Thyroid gland (tissue), 4 donors: ENCODE measurements around the gene ABTB2. TPM values are rescaled to one million over a fixed set of nuclear protein-coding genes. Genes with fewer than 3 reads are reported as not detected.

Experiments used
- DNase-seq, 2 donors: peaks; one replicate each; pipeline ENCODE4 v3.0.0-alpha.2; 2019
- H3K27ac ChIP-seq, 3 donors: fragments of 200-600 bp; sonication (generic); 1 replicate in 2 of 3; 2 replicates in 1 of 3; pipeline ENCODE4 v1.5.1; 2016 to 2019; ENCODE audit warnings: mild to moderate bottlenecking in 1 of 3, moderate library complexity in 1 of 3
- H3K27me3 ChIP-seq: fragments of 200-600 bp; sonication (generic); one replicate; pipeline ENCODE4 v1.5.1; 2019
- H3K36me3 ChIP-seq, 2 donors: fragments of 200-600 bp; sonication (generic); one replicate each; pipeline ENCODE4 v1.5.1; 2016 to 2019
- H3K4me1 ChIP-seq, 2 donors: fragments of 200-600 bp; sonication (generic); one replicate each; pipeline ENCODE4 v1.5.1; 2017 to 2019
- H3K4me3 ChIP-seq, 3 donors: fragments of 200-600 bp; sonication (generic); replicated peaks in 1 of 3; 1 replicate in 2 of 3; 2 replicates in 1 of 3; pipeline ENCODE4 v1.5.1; 2016; ENCODE audit warnings: mild to moderate bottlenecking in 1 of 3
- H3K9me3 ChIP-seq: fragments of 200-600 bp; sonication (generic); one replicate; pipeline ENCODE4 v1.5.1; 2017
- CTCF ChIP-seq, 6 experiments: fragments of 200-600 bp in 3 of 6; fragments of 450-650 bp in 3 of 6; sonication (generic) in 3 of 6; IDR thresholded peaks; one replicate each; pipeline ENCODE4 v1.5.1; 2016 to 2019; ENCODE audit warnings: antibody characterized with exemption in 6 of 6, mild to moderate bottlenecking in 2 of 6, inconsistent platforms in 1 of 6, moderate library complexity in 1 of 6
- POLR2A ChIP-seq, 2 donors: fragments of 450-650 bp; IDR thresholded peaks; one replicate each; pipeline ENCODE4 v1.6.1; 2017; ENCODE audit warnings: antibody characterized with exemption in 2 of 2, mild to moderate bottlenecking in 2 of 2, moderate library complexity in 1 of 2
- WGBS, 2 donors: methylation state at CpG; one replicate each; pipeline ENCODE4 v1.1.5; 2017; 5-methylcytosine and 5-hydroxymethylcytosine counted together
- intact Hi-C: fragments of 100-400 bp; cut with DNase I; formaldehyde crosslinking; loops from one replicate; pipeline ENCODE4 v1.15.1; 2023
- total RNA-seq, 4 donors: library from RNA; depleted of rRNA; stranded (reverse); fragments of >200 nt; gene quantifications; one replicate each; pipeline ENCODE4 v1.2.3, GENCODE V29; 2016

ABTB2 gene
- total RNA-seq, 4 donors from 2014 or later: 1.2 to 5.0 (median 3.3) TPM

- no peak for DNase-seq
- TF ChIP-seq CTCF (IDR thresholded peaks at IDR 0.05): no peak
- no peak for TF ChIP-seq POLR2A (IDR thresholded peaks at IDR 0.05)
- no peak overlapping the region for H3K4me3 ChIP-seq
- H3K36me3 ChIP-seq: no peaks in the 10 kb centered on the region
- 84 to 92% methylated on average over 6 of the region's 6 CpGs for WGBS, 2 donors
- H3K4me1 ChIP-seq: no peaks in the 10 kb centered on the region
- H3K27me3 ChIP-seq: no peaks in the 10 kb centered on the region
- intact Hi-C loops: no loop called here
- H3K27ac ChIP-seq: no peak overlapping the region
- no peaks in the 10 kb centered on the region for H3K9me3 ChIP-seq
Measured at GRCh38 chr11:34404280-34404679, 46.5 kb upstream of the ABTB2 start.

DNA sequence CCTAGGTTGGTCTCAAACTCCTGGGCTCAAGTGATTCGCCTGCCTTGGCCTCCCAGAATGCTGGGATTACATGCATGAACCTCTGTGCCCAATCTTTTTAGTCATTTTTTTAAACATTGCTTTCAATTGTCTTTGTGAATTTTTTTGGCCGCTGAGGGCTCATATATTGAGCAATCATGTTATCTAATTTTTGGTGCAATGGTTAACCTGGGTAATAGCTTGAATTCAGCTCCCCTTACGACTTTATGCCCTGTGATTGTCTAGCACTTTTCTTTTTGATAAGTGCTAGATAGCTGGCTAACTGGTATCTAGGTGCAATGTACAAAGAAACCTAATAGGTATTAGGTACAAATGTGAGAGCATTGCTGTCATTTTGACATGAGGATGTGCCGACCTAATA, 45.6 kb upstream of the ABTB2 start:
- no peaks in the 10 kb centered on the region for H3K9me3 ChIP-seq
- no peaks in the 10 kb centered on the region for H3K4me1 ChIP-seq
- no peak for TF ChIP-seq POLR2A (IDR thresholded peaks at IDR 0.05)
- TF ChIP-seq CTCF (IDR thresholded peaks at IDR 0.05): no peak
- 84 to 86% methylated on average over 4 of the region's 4 CpGs for WGBS, 2 donors
- H3K27ac ChIP-seq: no peak overlapping the region
- no peaks in the 10 kb centered on the region for H3K36me3 ChIP-seq
- no peak overlapping the region for H3K4me3 ChIP-seq
- DNase-seq: no peak
- no peaks in the 10 kb centered on the region for H3K27me3 ChIP-seq
- intact Hi-C loops: no loop called here

- Histone ChIP-seq H3K4me1 (no peaks in the 10 kb centered on the region), H3K4me3 (no peak overlapping the region), H3K36me3 (no peaks in the 10 kb centered on the region), H3K27ac (no peak overlapping the region), H3K9me3 (no peaks in the 10 kb centered on the region), H3K27me3 (no peaks in the 10 kb centered on the region)
- no peak for DNase-seq
- TF ChIP-seq CTCF (IDR thresholded peaks at IDR 0.05): no peak
- no peak for TF ChIP-seq POLR2A (IDR thresholded peaks at IDR 0.05)
- 87% methylated on average over 2 of the region's 2 CpGs for WGBS, 2 donors
- intact Hi-C loops: no loop called here
Measured at GRCh38 chr11:34397811-34398210, 40.0 kb upstream of the ABTB2 start.

DNA sequence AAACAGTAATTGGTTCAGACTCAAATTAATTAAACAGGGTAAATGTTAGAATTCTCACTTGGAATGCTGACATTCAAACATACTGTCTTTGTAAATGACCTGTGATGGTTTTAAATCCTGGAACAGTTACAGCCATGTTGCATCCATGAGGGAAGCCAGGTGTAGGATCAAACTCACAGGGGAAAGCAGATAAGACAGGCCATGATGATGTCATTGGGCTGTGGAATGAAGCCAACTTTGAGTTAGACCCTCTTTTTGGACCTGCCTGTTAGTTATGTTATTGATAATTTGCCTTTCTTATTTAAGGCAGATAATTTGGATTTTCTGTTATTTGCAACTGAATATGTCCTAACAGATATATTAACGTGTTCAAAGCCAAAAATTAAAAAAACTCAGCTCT, 39.3 kb upstream of the ABTB2 start:
- no peaks in the 10 kb centered on the region for H3K9me3 ChIP-seq
- DNase-seq: no peak
- 67 to 88% methylated on average over 1 of the region's 1 CpG for WGBS, 2 donors
- no peak overlapping the region for H3K27ac ChIP-seq
- no peaks in the 10 kb centered on the region for H3K4me1 ChIP-seq
- no peaks in the 10 kb centered on the region for H3K27me3 ChIP-seq
- no peak for TF ChIP-seq POLR2A (IDR thresholded peaks at IDR 0.05)
- TF ChIP-seq CTCF (IDR thresholded peaks at IDR 0.05): no peak
- no peak overlapping the region for H3K4me3 ChIP-seq
- H3K36me3 ChIP-seq: no peaks in the 10 kb centered on the region
- intact Hi-C loops: no loop called here

GRCh38 chr11:34395916-34396550, 38.2 kb upstream of the ABTB2 start:
- intact Hi-C loops: no loop called here
- DNase-seq: no peak
- Histone ChIP-seq H3K4me3 (no peak overlapping the region), H3K27me3 (no peaks in the 10 kb centered on the region), H3K9me3 (no peaks in the 10 kb centered on the region), H3K36me3 (no peaks in the 10 kb centered on the region), H3K27ac (no peak overlapping the region), H3K4me1 (no peaks in the 10 kb centered on the region)
- WGBS, 2 donors: 88 to 94% methylated on average over 1 of the region's 1 CpG
- no peak for TF ChIP-seq CTCF (IDR thresholded peaks at IDR 0.05)
